WERI-Rb-1 (cell line): ENCODE measurements around the gene IL1B.

ENCODE experiments used
- DNase-seq: peaks from one replicate; pipeline ENCODE4 v3.0.0-alpha.2; 2020
- H3K27ac ChIP-seq: fragments of 250-450 bp; sonication (Bioruptor Pico); 2 replicates; pipeline ENCODE4 v1.5.1; 2020; ENCODE audit warnings: mild to moderate bottlenecking, moderate library complexity
- H3K27me3 ChIP-seq: fragments of 250-450 bp; sonication (Bioruptor Pico); 2 replicates; pipeline ENCODE4 v1.5.1; 2021; ENCODE audit warnings: mild to moderate bottlenecking, low read depth, moderate library complexity; ENCODE audit not compliant: insufficient read depth, severe bottlenecking
- H3K36me3 ChIP-seq: fragments of 250-450 bp; sonication (Bioruptor Pico); 2 replicates; pipeline ENCODE4 v1.5.1; 2020; ENCODE audit warnings: mild to moderate bottlenecking, moderate library complexity
- H3K4me3 ChIP-seq: 2 replicates; pipeline ENCODE4 v1.5.1; 2011; ENCODE audit warnings: low read depth, mild to moderate bottlenecking, control low read depth, low read length
- H3K9me3 ChIP-seq: fragments of 250-450 bp; sonication (Bioruptor Pico); 2 replicates; pipeline ENCODE4 v1.5.1; 2021; ENCODE audit warnings: mild to moderate bottlenecking, moderate library complexity; ENCODE audit not compliant: severe bottlenecking
- TF ChIP-seq, protein P1 (sequence below): IDR thresholded peaks from 2 replicates; pipeline ENCODE4 v1.5.1; 2011; ENCODE audit warnings: low read depth, mild to moderate bottlenecking, control low read depth, inconsistent platforms, low read length

The IL1B gene

GRCh38 chr2:112836695-112837117, at the start of gene IL1B:
Gene IL1B (minus strand): TSS chr2:112836779. CDS start chr2:112836229, 550 bp downstream.
- no peaks in the 10 kb centered on the region for H3K36me3 ChIP-seq
- H3K27ac ChIP-seq: no peak within 1 kb of the TSS
- no peak within 1 kb of the TSS for H3K4me3 ChIP-seq
- DNase-seq: no peak
- no peaks in the 10 kb centered on the region for H3K9me3 ChIP-seq
- no peaks in the 10 kb centered on the region for H3K27me3 ChIP-seq
- TF ChIP-seq, protein P1, sequence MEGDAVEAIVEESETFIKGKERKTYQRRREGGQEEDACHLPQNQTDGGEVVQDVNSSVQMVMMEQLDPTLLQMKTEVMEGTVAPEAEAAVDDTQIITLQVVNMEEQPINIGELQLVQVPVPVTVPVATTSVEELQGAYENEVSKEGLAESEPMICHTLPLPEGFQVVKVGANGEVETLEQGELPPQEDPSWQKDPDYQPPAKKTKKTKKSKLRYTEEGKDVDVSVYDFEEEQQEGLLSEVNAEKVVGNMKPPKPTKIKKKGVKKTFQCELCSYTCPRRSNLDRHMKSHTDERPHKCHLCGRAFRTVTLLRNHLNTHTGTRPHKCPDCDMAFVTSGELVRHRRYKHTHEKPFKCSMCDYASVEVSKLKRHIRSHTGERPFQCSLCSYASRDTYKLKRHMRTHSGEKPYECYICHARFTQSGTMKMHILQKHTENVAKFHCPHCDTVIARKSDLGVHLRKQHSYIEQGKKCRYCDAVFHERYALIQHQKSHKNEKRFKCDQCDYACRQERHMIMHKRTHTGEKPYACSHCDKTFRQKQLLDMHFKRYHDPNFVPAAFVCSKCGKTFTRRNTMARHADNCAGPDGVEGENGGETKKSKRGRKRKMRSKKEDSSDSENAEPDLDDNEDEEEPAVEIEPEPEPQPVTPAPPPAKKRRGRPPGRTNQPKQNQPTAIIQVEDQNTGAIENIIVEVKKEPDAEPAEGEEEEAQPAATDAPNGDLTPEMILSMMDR: no peak

DNA sequence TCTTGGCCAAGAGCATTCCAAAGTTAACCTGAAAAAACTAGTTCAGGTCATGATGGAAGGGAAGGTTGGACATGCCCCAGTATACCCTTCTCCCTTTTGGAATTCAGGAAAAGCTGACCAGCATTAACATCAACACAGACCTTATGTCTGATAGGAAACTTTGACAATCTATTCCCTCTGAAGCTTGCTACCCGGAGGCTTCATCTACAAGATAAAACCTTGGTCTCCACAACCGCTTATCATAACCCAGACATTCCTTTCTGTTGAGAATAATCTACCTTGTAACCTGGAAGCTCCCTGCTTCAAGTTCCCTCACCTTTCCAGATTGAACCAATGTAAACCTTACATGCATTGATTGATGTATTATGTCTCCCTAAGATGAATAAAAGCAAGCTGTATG, 49.7 kb upstream of the IL1B start:
- TF ChIP-seq, protein P1: no peak
- Histone ChIP-seq H3K27ac (no peak overlapping the region), H3K36me3 (no peaks in the 10 kb centered on the region), H3K4me3 (no peak overlapping the region), H3K27me3 (no peaks in the 10 kb centered on the region), H3K9me3 (peaks cover 5% of the 10 kb centered on the region)
- no peak for DNase-seq

DNA sequence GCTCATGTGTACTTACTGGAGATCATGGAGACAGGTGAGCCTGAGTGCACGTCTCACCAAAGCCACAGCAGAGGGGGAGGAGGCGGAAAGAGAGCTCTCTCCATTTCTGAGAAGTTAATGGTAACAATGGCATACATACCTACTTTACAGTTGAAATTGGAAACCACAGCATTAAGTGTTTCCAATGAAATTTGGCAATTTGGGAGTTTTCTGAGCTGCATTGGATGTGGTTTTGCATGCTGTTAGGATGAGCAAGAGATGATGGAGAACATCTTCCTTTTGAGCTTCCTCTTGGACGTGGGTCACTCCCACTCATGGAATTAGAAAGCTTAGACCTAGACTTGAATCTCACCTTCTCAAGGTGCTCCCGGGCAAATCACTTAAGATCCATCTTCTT, 48.9 kb upstream of the IL1B start:
- no peak for DNase-seq
- no peaks in the 10 kb centered on the region for H3K27me3 ChIP-seq
- TF ChIP-seq, protein P1: no peak
- H3K36me3 ChIP-seq: no peaks in the 10 kb centered on the region
- H3K27ac ChIP-seq: no peak overlapping the region
- H3K4me3 ChIP-seq: no peak overlapping the region
- H3K9me3 ChIP-seq: peaks cover 5% of the 10 kb centered on the region

DNA sequence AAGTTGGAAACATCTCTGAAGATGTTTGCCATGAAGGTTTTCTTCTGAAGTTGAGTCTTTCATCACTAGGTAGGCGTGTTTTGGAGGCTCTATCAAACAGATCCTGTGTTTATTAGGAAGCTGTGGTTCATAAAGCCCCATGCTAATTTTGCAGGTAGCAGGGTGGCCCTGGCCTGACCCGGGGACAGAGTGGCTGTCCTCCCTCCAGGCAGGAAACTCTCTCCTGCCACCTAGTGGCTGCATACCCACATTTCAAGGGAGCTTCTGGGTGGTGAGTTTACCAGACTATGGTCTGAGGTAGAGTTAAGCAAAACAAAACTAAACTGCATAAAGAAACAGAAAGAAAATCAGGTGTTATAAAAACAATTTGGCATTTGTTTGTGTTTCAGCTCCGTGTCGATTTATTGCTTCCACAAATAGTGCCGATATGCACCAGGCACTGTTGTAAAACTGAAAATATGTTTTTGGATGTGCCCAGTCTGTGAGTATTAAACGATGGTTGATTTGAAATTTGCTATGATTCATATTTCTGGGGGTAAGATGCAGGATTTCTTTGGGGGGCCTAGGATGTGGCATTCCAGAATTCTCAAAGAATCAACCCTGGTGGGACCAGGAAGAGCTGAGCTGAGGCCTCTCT, 48.4 kb upstream of the IL1B start:
- TF ChIP-seq, protein P1: peak; percentile 83
- no peaks in the 10 kb centered on the region for H3K27me3 ChIP-seq
- H3K4me3 ChIP-seq: no peak overlapping the region
- no peaks in the 10 kb centered on the region for H3K36me3 ChIP-seq
- peaks cover 5% of the 10 kb centered on the region for H3K9me3 ChIP-seq
- H3K27ac ChIP-seq: peak overlapping the region; percentile 14; the same call in 1 of the 2 replicates
- peak; percentile 78 for DNase-seq

DNA sequence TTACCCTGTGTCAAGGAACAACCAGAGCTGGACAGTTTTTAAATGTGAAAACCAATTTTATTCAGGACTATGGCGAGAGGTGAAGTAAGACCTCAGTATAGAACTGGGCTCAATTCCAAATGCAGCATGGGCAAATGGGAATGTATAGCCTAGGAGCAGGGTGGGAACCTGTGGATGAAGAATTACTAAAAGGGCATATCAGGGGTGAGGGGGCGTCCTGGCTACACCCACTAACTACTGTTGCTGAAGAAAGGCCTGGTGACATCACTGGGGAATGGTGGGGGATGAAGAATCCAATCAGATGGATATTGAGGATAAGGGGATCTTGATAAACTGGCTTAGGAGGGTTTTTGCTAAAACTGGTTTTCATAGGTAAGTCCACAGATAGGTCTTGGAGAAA, 47.1 kb upstream of the IL1B start:
- TF ChIP-seq, protein P1: no peak
- no peak overlapping the region for H3K4me3 ChIP-seq
- H3K27ac ChIP-seq: no peak overlapping the region
- H3K27me3 ChIP-seq: no peaks in the 10 kb centered on the region
- H3K9me3 ChIP-seq: no peaks in the 10 kb centered on the region
- DNase-seq: no peak
- H3K36me3 ChIP-seq: no peaks in the 10 kb centered on the region
